Activated CD8-positive, alpha-beta T cell treated with anti-CD3 and anti-CD28 coated beads for 36 hours (primary cell): ENCODE results near the gene TMSB10. TPM values are rescaled to one million over a fixed set of nuclear protein-coding genes. Genes with fewer than 3 reads are reported as not detected.
"Not testable (repeated sequence)": the region's sequence is repeated elsewhere in the genome, so short reads cannot be mapped to it uniquely, and the experiment has no call there.

Source experiments
- ATAC-seq: fragments of 200-7000 bp; cut with Tn5 transposase; one replicate; pipeline ENCODE4 v1.10.0; 2021; ENCODE audit warnings: mild to moderate bottlenecking, moderate library complexity
- CTCF ChIA-PET: fragments of 350-600 bp; sonication (Branson Sonifier 250); formaldehyde crosslinking; loops from one replicate; lab custom pipeline; 2021; ENCODE audit warnings: antibody characterized with exemption; lab: Charles Lee
- POLR2A ChIA-PET: fragments of 350-600 bp; sonication (Branson Sonifier 250); formaldehyde crosslinking; loops from one replicate; lab custom pipeline; 2021; ENCODE audit warnings: antibody characterized with exemption; lab: Charles Lee
- DNase-seq: peaks from one replicate; pipeline ENCODE4 v3.0.0-alpha.2; 2020
- H3K27ac Mint-ChIP-seq: one replicate; pipeline ENCODE4 v1.8.0; 2021; ENCODE audit warnings: mild to moderate bottlenecking, mixed read lengths
- H3K27me3 Mint-ChIP-seq: one replicate; pipeline ENCODE4 v1.8.0; 2021; ENCODE audit warnings: mixed read lengths
- H3K36me3 Mint-ChIP-seq: one replicate; pipeline ENCODE4 v1.8.0; 2021; ENCODE audit warnings: low read depth, mixed read lengths
- H3K4me1 Mint-ChIP-seq: one replicate; pipeline ENCODE4 v1.8.0; 2021; ENCODE audit warnings: low read depth, mixed read lengths
- H3K4me3 Mint-ChIP-seq: one replicate; pipeline ENCODE4 v1.8.0; 2021; ENCODE audit warnings: mild to moderate bottlenecking, moderate library complexity, mixed read lengths
- H3K9me3 Mint-ChIP-seq: one replicate; pipeline ENCODE4 v1.8.0; 2021; ENCODE audit warnings: mixed read lengths
- intact Hi-C: fragments of 100-400 bp; cut with micrococcal nuclease; formaldehyde crosslinking; loops from one replicate; pipeline ENCODE4 v1.10.0; 2022
- total RNA-seq, 2 experiments: library from RNA; stranded (reverse); gene quantifications; one replicate each; pipeline ENCODE4 v1.2.3, GENCODE V29; 2021
- TF ChIP-seq, protein P1 (sequence below): fragments of 200-600 bp; IDR thresholded peaks from one replicate; pipeline ENCODE4 v1.8.0; 2022; ENCODE audit warnings: antibody characterized with exemption, mild to moderate bottlenecking

The TMSB10 gene
- total RNA-seq, 2 experiments from 2014 or later, result 2,035 to 2,060 TPM

DNA sequence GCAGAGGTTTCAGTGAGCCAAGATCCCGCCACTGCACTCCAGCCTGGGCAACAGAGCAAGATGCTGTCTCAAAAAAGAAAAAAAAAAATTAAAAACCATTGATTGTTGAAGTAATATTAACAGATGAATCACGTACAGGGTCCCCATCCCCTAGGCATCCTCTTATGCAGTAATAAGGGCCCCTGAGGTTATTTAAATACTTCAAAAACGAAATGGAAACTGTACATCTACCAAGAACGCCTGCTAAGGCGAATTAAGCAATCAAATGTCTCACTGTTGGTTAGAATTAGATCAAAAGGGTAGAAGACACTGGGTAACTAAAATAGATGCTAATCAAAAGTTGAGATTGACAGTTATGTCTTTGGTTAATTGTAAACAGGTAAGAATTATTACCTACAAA lies 32.1 kb upstream of the TMSB10 start:
- intact Hi-C loops, result no loop called here
- TF ChIP-seq, protein P1, sequence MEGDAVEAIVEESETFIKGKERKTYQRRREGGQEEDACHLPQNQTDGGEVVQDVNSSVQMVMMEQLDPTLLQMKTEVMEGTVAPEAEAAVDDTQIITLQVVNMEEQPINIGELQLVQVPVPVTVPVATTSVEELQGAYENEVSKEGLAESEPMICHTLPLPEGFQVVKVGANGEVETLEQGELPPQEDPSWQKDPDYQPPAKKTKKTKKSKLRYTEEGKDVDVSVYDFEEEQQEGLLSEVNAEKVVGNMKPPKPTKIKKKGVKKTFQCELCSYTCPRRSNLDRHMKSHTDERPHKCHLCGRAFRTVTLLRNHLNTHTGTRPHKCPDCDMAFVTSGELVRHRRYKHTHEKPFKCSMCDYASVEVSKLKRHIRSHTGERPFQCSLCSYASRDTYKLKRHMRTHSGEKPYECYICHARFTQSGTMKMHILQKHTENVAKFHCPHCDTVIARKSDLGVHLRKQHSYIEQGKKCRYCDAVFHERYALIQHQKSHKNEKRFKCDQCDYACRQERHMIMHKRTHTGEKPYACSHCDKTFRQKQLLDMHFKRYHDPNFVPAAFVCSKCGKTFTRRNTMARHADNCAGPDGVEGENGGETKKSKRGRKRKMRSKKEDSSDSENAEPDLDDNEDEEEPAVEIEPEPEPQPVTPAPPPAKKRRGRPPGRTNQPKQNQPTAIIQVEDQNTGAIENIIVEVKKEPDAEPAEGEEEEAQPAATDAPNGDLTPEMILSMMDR, result no peak
- Mint-ChIP-seq H3K4me3 (no peak overlapping the region), H3K27me3 (no peaks in the 10 kb centered on the region), H3K27ac (peak overlapping the region; percentile 94), H3K36me3 (peaks cover 70% of the 10 kb centered on the region), H3K4me1 (peaks cover 79% of the 10 kb centered on the region), H3K9me3 (peaks cover 3% of the 10 kb centered on the region)
- DNase-seq, result no peak
- peak; percentile 65 for ATAC-seq
- CTCF ChIA-PET, result no interaction called here
- POLR2A ChIA-PET, result interaction anchor here (1.6 kb wide), 1 partner anchor 27 kb away, joined by 4 read pairs; no protein-coding TSS in a partner anchor

DNA sequence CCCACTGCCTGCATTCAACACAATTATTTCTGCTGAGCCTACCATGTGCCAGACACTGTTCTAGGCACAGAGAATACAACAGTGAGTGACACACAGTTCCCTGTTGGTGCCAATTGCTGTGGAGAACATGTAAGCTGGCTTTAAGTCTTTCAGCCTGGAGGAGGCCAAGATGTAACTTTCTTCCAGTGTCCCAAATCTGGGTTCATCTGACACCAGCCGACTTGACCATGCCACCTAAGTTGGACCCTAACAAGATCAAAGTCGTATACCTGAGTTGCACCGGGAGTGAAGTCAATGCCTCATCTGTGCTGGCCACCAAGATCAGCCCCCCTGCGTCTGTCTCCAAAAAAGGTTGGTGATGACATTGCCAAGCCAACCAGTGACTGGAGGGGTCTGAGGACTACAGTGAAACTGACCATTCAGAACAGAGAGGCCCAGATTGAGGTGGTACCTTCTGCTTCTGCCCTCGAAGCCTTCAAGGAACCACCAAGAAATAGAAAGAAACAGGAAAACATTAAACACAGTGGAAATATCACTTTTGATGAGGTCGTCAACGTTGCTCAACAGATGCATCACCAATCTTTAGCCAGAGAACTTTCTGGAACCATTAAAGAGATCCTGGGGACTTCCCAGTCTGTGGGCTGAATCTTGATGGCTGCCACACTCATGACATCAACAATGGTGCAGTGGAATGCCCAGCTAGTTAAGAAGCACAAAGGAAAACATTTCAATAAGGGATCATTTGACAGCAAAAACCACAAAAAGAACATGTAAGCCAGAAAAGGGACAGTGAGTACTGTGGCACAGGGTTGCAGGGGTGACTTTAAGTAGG lies 30.9 kb upstream of the TMSB10 start:
- intact Hi-C loops, result no loop called here
- Mint-ChIP-seq H3K4me1 (peaks cover 76% of the 10 kb centered on the region), H3K36me3 (peaks cover 68% of the 10 kb centered on the region), H3K27me3 (no peaks in the 10 kb centered on the region), H3K4me3 (peak overlapping the region; percentile 37), H3K27ac (peak overlapping the region; percentile 94), H3K9me3 (peaks cover 3% of the 10 kb centered on the region)
- TF ChIP-seq, protein P1, result no peak
- ChIA-PET POLR2A (interaction anchor here (1.7 to 2.9 kb wide), 3 partner anchors 14 to 94 kb away, joined by 5 to 14 read pairs (median 8); partner anchors contain the start of gene TMSB10), CTCF (interaction anchor here (0.7 to 4.2 kb wide), 5 partner anchors 14 to 133 kb away, joined by 3 to 33 read pairs (median 7); no protein-coding TSS in a partner anchor)
- ATAC-seq, result peak; percentile 18
- peak; percentile 39 for DNase-seq

GRCh38 chr2:84875213-84875560 lies 30.3 kb upstream of the TMSB10 start:
- peak overlapping the region; percentile 37 for H3K4me3 Mint-ChIP-seq
- ChIA-PET CTCF (interaction anchor here (1.0 to 4.2 kb wide), 4 partner anchors 14 to 134 kb away, joined by 4 to 33 read pairs (median 8); no protein-coding TSS in a partner anchor), POLR2A (interaction anchor here (1.7 to 3.0 kb wide), 4 partner anchors 13 to 94 kb away, joined by 5 to 14 read pairs (median 11); partner anchors contain the start of gene TMSB10)
- H3K9me3 Mint-ChIP-seq, result peaks cover 3% of the 10 kb centered on the region
- TF ChIP-seq, protein P1, result no peak
- no peak for DNase-seq
- intact Hi-C loops, result no loop called here
- peaks cover 67% of the 10 kb centered on the region for H3K36me3 Mint-ChIP-seq
- no peaks in the 10 kb centered on the region for H3K27me3 Mint-ChIP-seq
- H3K4me1 Mint-ChIP-seq, result peaks cover 72% of the 10 kb centered on the region
- peak; percentile 8 for ATAC-seq
- H3K27ac Mint-ChIP-seq, result peak overlapping the region; percentile 94

DNA sequence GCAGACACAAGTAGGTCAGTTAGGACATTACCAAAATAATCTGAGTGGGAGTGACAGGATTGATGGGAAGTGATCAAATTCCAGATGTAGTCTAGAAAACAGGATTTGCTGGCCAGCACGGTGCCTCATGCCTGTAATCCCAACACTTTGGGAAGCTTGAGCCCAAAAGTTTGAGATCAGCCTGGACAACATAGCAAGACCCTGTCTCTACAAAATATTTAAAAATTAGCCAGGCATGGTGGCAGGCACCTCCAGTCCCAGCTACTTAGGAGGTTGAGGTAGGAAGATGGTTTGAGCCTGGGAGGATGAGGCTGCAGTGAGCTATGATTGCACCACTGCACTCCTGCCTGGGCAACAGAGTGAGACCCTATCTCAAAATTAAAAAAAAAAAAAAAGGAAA lies 29.8 kb upstream of the TMSB10 start:
- DNase-seq, ATAC-seq, intact Hi-C loops, H3K27me3 Mint-ChIP-seq, H3K9me3 Mint-ChIP-seq: not testable (repeated sequence)
- Mint-ChIP-seq H3K27ac (peak overlapping the region; percentile 94), H3K36me3 (peaks cover 65% of the 10 kb centered on the region), H3K4me3 (peak overlapping the region; percentile 37), H3K4me1 (peaks cover 68% of the 10 kb centered on the region)
- POLR2A ChIA-PET, result interaction anchor here (1.7 to 3.0 kb wide), 4 partner anchors 13 to 95 kb away, joined by 5 to 14 read pairs (median 11); partner anchors contain the start of gene TMSB10
- CTCF ChIA-PET, result interaction anchor here (1.0 to 4.2 kb wide), 4 partner anchors 13 to 134 kb away, joined by 4 to 33 read pairs (median 8); no protein-coding TSS in a partner anchor

- Mint-ChIP-seq H3K27me3 (no peaks in the 10 kb centered on the region), H3K4me1 (peaks cover 62% of the 10 kb centered on the region), H3K4me3 (peak overlapping the region; percentile 96), H3K27ac (peak overlapping the region; percentile 94), H3K36me3 (peaks cover 59% of the 10 kb centered on the region), H3K9me3 (peaks cover 3% of the 10 kb centered on the region)
- intact Hi-C loops, result no loop called here
- POLR2A ChIA-PET, result interaction anchor here (0.6 to 3.0 kb wide), 6 partner anchors 12 to 152 kb away, joined by 3 to 14 read pairs (median 4); partner anchors contain the start of gene TMSB10
- TF ChIP-seq, protein P1, result no peak
- ATAC-seq (no peak), DNase-seq (no peak)
- CTCF ChIA-PET, result interaction anchor here (0.7 to 4.2 kb wide), 9 partner anchors 8 to 350 kb away, joined by 3 to 33 read pairs (median 4); no protein-coding TSS in a partner anchor
These were observed 29.1 kb upstream of the TMSB10 start for GRCh38 chr2:84876369-84876768.
